Pancreas (tissue), 10 donors: ENCODE data around the gene FBXO47. TPM values are rescaled to one million over a fixed set of nuclear protein-coding genes. Genes with fewer than 3 reads are reported as not detected.
A peak's percentile ranks its signal among the peaks of the same experiment; 100 is the strongest.

Experiments
- ATAC-seq, 4 donors: fragments of 200-7000 bp; cut with Tn5 transposase; one replicate each; pipeline versions ENCODE4 v1.8.0 to v1.9.1; 2020; ENCODE audit warnings: mild to moderate bottlenecking in 4 of 4, moderate library complexity in 4 of 4
- DNase-seq, 6 donors: peaks; one replicate each; pipeline ENCODE4 v3.0.0-alpha.2; 2020
- FAIRE-seq: peaks from 2 replicates; lab custom pipeline; 2012; peaks lifted over from hg19 to GRCh38; lab: Jason Lieb, UNC
- H3K27ac ChIP-seq, 4 donors: fragments of 200-600 bp; sonication (generic); 1 replicate in 3 of 4; 2 replicates in 1 of 4; pipeline versions ENCODE4 v1.5.0 to v1.8.0; 2020
- H3K27me3 ChIP-seq, 4 donors: fragments of 200-600 bp; one replicate each; pipeline ENCODE4 v1.8.0; 2021
- H3K36me3 ChIP-seq, 3 donors: fragments of 200-600 bp; sonication (generic) in 1 of 3; one replicate each; pipeline versions ENCODE4 v1.5.0 to v1.8.0; 2020 to 2021
- H3K4me1 ChIP-seq, 3 donors: fragments of 200-600 bp; one replicate each; pipeline ENCODE4 v1.8.0; 2021
- H3K4me3 ChIP-seq, 4 donors: fragments of 200-600 bp; sonication (generic) in 2 of 4; one replicate each; pipeline versions ENCODE4 v1.5.0 to v1.8.0; 2020 to 2021
- H3K9me3 ChIP-seq, 4 donors: fragments of 200-600 bp; one replicate each; pipeline ENCODE4 v1.8.0; 2021
- WGBS, 2 donors: extraction: QIAGEN DNeasy Blood & Tissue Kit; methylation state at CpG; one replicate each; pipeline ENCODE4 v1.1.7; 2013; 5-methylcytosine and 5-hydroxymethylcytosine counted together
- intact Hi-C, 3 donors: fragments of 100-400 bp; cut with DNase I; formaldehyde crosslinking; loops; one replicate each; pipeline versions ENCODE4 v1.11.1 to v1.14.2; 2022
- polyA plus RNA-seq, 2 donors: library from polyadenylated mRNA; stranded (reverse); fragments of 200-250 nt; gene quantifications; one replicate each; pipeline ENCODE4 v1.2.3, GENCODE V29; 2013
- total RNA-seq, 6 donors: library from RNA; stranded (reverse); fragmentation: NEBNext Ultra II Directional in 4 of 6; extraction: Animal tissue kit (Norgen Biotek cat#: 25700) in 4 of 6; gene quantifications; one replicate each; pipeline versions ENCODE4 v1.2.1 to v1.2.4, GENCODE V29; 2021 to 2023
- TF ChIP-seq, protein P1 (sequence below), 4 donors: fragments of 200-600 bp; sonication (generic) in 3 of 4; IDR thresholded peaks; one replicate each; pipeline versions ENCODE4 v1.5.0 to v1.8.0; 2021; ENCODE audit warnings: antibody characterized with exemption in 4 of 4
- donor health status: healthy with polysubstance abuse.
- donor health status: DM: no; HTN: no; CAD: no; lungs with moderate emphysema.
- donor health status: DM: no; HTN: no; CAD: no.
- donor health status: control.
- donor health status: control.
- donor health status: Bipolar disorder and iron deficiency.
- donor health status: DM: yes; HTN: yes; CAD: no.
- donor health status: DM: no; HTN: no; CAD: no.
- donor health status: DM: no; HTN: no; CAD: no.
- donor health status: DM: yes; HTN: yes; CAD: no.

The FBXO47 gene
- total and polyA plus RNA-seq, 8 donors, result 0.06 TPM; not detected in 7

DNA sequence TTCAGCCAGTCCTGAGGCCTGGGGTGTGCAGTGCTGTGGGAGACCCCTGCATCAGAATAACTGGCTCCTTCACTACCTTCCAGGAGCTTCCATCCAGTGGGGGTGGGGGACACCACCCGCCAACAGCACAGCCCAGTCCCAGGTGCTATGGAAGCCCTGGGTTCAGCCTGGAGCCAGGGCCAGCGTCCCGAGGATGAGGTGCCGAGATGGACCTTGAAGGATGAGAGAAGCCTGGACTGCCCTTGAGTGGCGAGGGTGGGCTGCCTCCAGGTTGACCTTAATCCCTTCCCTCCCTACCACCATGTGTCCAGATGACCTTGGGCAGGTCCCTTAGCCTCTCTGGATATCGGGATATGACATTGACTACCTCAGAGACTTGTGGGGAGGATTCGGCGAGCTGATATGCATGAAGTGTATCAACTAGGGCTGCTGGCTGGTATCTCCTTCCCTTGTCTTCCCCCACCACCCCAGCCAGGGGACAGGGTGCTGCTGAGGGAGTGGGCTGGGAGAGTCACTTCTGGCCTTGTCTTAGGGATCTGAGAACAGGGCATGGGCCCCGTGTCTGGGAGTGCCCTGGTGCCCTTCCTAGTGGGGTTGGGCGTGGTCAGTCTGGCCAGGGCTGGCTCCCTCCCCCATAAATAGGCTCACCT lies 56.0 kb downstream of the FBXO47 start:
- Histone ChIP-seq H3K27me3 (no peaks in the 10 kb centered on the region), H3K4me3 (no peak overlapping the region), H3K4me1 (peaks cover 0 to 8% (median 7%) of the 10 kb centered on the region in 3 donors), H3K36me3 (peaks cover 11 to 25% (median 17%) of the 10 kb centered on the region in 3 donors), H3K9me3 (no peaks in the 10 kb centered on the region), H3K27ac (no peak overlapping the region)
- TF ChIP-seq, protein P1, sequence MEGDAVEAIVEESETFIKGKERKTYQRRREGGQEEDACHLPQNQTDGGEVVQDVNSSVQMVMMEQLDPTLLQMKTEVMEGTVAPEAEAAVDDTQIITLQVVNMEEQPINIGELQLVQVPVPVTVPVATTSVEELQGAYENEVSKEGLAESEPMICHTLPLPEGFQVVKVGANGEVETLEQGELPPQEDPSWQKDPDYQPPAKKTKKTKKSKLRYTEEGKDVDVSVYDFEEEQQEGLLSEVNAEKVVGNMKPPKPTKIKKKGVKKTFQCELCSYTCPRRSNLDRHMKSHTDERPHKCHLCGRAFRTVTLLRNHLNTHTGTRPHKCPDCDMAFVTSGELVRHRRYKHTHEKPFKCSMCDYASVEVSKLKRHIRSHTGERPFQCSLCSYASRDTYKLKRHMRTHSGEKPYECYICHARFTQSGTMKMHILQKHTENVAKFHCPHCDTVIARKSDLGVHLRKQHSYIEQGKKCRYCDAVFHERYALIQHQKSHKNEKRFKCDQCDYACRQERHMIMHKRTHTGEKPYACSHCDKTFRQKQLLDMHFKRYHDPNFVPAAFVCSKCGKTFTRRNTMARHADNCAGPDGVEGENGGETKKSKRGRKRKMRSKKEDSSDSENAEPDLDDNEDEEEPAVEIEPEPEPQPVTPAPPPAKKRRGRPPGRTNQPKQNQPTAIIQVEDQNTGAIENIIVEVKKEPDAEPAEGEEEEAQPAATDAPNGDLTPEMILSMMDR (IDR thresholded peaks at IDR 0.05), result no peak
- 72 to 77% methylated on average over 10 of the region's 10 CpGs for WGBS, 2 donors
- ATAC-seq (no peak), DNase-seq (peak in 3 of 6 donors; percentile 11 to 46 (median 43)), FAIRE-seq (no peak)
- intact Hi-C loops, result no loop called here

DNA sequence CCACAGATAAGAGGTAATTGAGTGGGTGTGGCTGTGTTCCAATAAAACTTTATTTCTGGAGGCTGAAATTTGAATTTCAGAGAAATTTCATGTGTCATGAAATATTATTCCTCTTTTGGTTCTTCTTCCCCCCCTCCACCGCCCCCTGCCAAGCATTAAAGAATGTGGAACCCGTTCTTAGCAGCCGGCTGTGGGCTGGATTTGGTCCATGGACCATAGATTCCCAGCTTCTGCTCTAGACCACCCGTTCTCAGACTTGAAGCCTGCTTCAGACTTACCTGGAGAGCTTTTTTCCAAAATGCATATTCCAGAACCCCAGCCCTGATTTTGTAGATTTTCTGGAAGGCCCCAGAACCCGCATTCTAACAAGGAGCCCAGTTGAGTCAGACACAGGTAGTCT lies 56.9 kb downstream of the FBXO47 start:
- intact Hi-C loops, result no loop called here
- peaks cover 0 to 8% (median 7%) of the 10 kb centered on the region in 3 donors for H3K4me1 ChIP-seq

DNA sequence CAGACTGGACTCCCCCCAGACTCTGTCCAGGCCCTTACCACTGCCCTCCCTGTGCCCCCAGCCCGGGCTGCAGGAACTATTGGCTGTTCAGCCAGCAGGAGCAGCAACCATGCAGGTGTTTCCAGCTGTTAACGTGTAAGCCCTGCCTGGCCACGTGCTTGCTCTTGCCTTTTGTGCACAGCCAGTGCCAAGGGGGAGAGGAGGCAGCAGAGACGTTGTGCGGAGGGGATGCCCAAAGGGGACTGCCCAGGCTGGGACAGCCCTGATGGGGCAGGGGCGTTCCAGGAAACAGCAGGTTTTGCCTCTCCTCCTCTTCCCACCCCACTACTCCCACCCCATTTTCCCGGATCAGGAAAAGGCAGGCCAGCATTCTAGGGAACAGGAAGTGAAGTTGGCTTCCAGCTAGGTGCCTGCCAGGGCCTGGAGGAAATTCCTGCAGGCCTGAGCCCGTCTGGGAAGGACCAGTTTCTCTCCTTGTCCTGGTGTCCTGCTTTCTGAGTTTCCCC lies 58.5 kb downstream of the FBXO47 start:
- H3K27me3 ChIP-seq, result no peaks in the 10 kb centered on the region
- WGBS, 2 donors, result 60 to 64% methylated on average over 8 of the region's 8 CpGs
- intact Hi-C loops, result no loop called here
- no peak for FAIRE-seq
- H3K36me3 ChIP-seq, result peaks cover 0 to 15% (median 0%) of the 10 kb centered on the region in 3 donors
- H3K4me1 ChIP-seq, result peaks cover 0 to 8% (median 7%) of the 10 kb centered on the region in 3 donors
- no peak for ATAC-seq
- TF ChIP-seq, protein P1 (IDR thresholded peaks at IDR 0.05), result no peak
- DNase-seq, result peak in 1 of 6 donors; percentile 51
- H3K4me3 ChIP-seq, result no peak overlapping the region
- H3K9me3 ChIP-seq, result no peaks in the 10 kb centered on the region
- H3K27ac ChIP-seq, result no peak overlapping the region

More for the DNA sequence above, 56.9 kb downstream of the FBXO47 start:
- FAIRE-seq (no peak), DNase-seq (peak in 1 of 6 donors; percentile 6), ATAC-seq (no peak)
- TF ChIP-seq, protein P1 (IDR thresholded peaks at IDR 0.05), result no peak
- Histone ChIP-seq H3K27me3 (no peaks in the 10 kb centered on the region), H3K27ac (no peak overlapping the region), H3K9me3 (no peaks in the 10 kb centered on the region), H3K36me3 (peaks cover 8 to 17% (median 8%) of the 10 kb centered on the region in 3 donors), H3K4me3 (no peak overlapping the region)
- 88 to 95% methylated on average over 5 of the region's 5 CpGs for WGBS, 2 donors

DNA sequence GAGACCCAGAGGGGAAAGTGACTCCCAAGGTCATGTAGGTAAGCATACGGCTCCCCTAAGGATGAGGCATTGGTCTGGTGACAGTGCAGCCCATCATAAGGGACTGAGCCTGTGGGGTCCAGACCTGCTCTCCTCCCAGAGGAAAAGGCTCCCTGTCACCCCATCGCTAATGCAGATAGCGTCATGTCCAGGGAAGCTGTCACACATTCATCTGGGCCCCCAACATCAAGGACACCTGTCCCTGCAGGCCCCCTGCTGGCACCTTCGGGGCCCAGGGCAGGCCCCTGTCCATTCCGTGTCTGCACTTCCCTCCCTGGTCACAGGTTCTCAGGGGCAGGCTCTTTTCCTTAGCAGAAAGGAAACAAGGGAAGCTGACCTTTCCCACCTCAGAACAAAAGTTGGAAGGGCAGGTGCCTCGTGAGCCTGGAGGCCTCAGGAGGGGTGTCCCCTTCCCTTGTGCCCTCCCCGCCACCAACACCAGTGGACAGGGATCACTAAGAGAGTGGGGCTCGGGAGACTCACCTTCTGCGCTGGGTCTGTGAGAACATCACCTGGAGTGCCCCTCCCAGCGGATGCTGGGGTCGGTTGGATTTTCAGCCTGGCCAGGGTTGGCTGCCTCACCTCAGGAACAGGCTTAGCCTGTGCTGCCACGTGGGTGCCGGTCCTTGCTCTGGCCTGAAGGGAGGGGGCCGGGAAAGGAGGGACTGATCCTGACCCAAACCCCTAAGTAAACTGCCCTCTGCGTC lies 59.1 kb downstream of the FBXO47 start:
- DNase-seq (peak in 2 of 6 donors; percentile 47 to 53), FAIRE-seq (no peak), ATAC-seq (no peak)
- Histone ChIP-seq H3K4me1 (peaks cover 0 to 7% (median 7%) of the 10 kb centered on the region in 3 donors), H3K4me3 (no peak overlapping the region), H3K27ac (no peak overlapping the region), H3K9me3 (no peaks in the 10 kb centered on the region), H3K36me3 (peaks cover 0 to 16% (median 0%) of the 10 kb centered on the region in 3 donors), H3K27me3 (no peaks in the 10 kb centered on the region)
- intact Hi-C loops, result no loop called here
- 73 to 76% methylated on average over 14 to 15 of the region's 15 CpGs for WGBS, 2 donors
- TF ChIP-seq, protein P1 (IDR thresholded peaks at IDR 0.05), result no peak
